GM19395 (cell line): ENCODE results near the gene GLYR1.

Experiments
- ATAC-seq: cut with Tn5 transposase; IDR thresholded peaks from one replicate; pipeline ENCODE4 v1.9.1; 2021; ENCODE audit warnings: mild to moderate bottlenecking, moderate library complexity; ENCODE audit not compliant: unreplicated experiment

The GLYR1 gene

DNA sequence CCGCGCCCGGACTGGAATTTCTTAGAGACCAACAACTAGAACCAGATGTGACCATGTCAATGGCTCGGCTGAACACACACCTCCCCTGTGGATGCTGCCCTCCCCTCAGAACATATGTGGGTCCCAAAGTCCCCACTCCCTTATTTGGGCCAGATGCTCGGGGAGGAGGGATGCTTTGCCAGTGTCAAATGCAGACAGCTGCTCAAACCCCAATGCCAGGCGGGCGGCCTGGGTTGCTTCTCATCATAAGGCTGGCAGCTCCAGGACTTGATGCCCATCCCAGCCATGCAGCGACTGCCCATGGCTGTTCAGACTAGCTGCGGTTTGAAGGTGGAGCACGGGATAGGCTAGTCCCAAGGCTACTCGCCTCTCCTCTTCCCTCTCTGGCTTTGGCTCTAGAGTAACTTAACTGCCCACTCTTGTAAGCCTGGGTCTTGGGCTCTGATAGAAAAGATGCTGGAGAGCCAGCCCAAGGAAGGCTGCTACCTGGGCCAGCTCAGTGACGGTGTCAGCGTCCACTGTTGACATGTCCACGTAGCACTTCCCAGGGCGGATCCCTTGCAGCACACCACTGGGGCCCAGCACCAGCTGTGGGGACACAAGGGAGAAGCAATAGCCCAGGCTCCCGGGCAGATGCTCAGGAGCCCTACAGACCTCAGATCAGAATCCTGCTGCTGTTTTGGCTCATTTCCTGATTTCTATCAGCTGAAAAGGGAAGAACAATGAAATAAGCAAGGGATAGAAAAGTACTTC, 33.7 kb downstream of the GLYR1 start:
- no peak for ATAC-seq

DNA sequence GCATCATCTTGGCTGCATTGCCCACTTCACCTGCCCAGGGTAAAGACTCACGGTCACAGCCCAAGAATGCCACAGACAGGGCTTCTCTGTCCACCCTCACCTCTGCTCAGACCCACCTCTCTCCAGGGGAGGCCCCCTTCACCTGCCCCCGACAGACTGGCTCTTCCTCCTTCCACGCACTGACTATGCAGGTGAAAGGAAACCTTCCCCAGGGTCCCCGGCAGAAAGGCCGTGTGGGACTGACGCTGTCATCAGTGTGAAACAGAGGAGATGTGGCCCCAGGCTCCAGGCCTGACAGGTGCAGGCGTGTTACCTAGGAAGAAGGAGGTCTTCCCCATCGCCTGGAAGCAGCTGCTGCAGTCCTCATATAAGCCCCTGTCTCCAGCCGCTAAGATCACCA, 35.3 kb downstream of the GLYR1 start:
- no peak for ATAC-seq

DNA sequence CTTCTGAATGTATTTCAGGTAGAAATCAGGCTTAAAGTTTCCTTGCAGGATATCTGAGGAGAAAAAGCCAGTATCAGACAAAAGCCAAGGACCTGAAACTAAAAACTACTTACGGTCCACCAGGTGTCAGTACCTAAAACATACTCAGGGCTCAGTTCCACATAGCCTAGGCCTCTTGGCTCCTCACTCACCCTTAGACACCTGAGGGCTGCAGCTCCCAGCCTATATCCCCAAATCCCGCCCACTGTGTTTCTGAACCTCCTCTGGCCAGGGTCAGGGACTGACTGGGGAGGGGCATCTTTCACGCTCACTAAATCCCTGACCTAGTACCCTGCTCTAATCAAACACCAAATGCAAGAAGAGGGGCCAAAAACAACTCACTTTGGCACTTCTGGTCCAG, 35.8 kb downstream of the GLYR1 start:
- ATAC-seq: no peak

DNA sequence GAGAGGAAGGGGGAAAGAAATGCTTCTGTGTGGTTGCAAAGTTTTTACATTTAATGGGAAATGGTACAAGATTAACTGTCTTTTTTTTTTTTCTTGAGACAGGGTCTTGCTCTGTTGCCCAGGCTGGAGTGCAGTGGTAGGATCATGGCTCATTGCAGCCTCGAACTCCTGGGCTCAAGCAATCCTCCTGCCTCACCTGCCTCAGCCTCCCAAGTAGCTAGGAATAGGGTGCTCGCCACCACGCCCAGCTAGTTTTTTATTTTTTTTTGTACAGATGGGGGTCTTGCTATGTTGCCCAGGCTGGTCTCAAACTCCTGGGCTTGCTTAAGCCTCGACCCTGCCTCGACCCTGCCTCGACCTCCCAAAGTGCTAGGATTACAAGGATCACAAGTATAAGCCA, 40.8 kb downstream of the GLYR1 start:
- ATAC-seq: no peak

DNA sequence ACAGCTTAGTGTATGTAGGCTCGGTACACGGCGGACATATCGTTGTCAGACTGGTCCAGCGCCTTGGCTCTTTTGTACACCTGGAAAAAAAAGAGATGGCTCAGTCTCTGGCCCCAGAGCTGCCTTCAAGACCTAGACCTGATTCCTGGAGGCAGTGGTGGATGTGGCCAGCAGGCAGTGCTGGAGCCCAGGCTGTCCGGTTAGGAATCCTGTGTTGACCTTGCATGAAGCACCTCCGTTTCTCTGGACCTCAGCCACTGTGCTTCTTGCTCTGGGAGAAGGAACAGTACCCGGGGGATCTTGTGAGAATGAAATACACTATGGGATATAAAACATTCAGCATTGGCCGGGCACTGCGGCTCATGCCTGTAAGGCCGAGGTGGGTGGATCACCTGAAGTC, 41.9 kb downstream of the GLYR1 start:
- ATAC-seq: no peak

DNA sequence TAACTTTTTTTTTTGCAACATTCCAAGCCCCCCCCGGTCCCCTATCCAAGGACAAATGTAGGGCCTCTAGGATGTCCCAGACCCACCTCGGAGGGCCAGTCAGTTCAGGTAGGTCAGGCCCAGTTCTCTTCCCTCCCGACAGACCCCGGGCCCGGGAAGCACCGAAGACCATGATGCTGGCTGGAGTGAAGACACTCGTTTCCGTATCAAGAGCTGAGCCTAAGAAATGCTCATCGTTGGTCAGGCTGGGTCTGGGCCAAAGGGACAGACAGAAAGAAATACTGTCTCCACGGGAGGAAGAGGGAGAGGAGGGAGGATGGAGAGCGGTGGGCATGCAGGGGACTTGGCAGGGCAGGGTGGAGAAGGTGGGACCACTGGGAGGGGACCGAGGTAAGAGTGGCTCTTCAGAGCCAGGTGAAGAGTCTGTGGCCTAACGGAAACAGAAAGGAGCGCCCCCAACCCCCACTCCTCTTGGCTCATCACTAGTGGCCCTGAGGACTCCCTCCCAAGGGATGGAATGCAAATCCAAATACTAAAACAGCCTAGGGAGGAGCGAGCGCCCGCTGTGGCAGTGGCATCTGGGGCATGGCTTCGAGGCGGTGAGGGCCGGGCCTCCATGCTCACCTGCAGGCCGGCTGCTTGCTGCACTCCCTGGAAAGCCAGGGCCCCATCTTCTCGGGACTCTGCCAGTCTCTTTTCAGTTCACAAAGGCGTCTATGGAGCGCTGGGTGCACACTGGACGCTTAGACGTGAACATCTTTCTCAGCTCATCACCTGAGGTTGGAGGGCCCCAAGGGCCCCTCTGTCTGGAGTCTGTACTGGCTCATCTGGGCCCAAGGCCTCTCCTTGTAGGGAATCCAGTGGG, 43.0 kb downstream of the GLYR1 start:
- ATAC-seq: no peak

DNA sequence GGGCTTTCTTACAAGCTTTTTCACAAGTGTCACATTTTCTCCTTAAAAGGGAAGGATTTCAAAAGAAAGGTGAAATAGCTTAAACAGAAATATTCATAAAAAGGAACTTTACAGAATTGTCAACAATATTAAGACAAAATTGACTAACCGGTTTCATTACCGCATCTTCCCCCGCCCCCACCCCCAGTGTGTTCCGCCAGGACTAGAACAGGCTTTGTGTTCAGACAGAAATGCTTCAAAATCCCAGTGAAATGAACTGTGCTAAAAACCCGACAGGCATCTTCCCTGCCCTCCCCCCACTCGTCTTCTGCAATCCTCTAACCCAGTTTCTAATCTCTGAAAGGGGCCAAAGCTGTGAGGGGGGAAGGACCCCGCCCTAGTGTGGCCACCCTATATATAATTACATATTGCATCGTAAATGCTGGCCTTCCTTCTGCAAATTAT, 43.7 kb downstream of the GLYR1 start:
- no peak for ATAC-seq

DNA sequence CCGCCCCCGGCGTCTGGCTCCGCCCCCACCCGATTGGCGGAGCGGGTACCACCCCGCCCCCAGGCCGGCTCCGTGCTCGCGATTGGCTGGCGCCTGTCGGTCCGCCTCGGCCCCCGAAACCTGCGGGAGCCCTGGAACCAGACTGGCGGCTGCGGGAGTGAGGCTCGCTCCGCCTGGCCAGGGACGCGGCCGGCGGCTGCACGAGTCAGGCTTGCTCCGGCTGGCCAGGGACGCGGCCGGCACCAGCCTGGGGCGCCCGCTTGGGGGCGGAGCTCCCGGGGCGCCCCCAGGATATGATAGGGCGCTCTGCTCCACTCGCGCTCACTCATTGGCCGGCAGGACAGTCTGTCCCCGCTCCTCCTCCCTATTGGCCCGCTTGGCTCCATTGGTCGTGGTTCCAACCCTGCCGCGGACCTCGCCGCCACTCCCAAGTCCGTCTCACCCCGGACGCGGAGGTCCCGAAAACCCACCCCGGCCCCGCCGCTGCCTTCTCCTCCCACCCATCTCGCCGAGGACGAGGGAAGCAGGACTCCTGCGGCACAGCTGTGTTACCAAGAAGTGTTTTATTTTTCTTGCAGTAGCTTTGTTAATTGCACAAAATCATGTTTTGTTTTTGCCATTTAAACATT, 44.3 kb downstream of the GLYR1 start:
- peak; percentile 89 for ATAC-seq

DNA sequence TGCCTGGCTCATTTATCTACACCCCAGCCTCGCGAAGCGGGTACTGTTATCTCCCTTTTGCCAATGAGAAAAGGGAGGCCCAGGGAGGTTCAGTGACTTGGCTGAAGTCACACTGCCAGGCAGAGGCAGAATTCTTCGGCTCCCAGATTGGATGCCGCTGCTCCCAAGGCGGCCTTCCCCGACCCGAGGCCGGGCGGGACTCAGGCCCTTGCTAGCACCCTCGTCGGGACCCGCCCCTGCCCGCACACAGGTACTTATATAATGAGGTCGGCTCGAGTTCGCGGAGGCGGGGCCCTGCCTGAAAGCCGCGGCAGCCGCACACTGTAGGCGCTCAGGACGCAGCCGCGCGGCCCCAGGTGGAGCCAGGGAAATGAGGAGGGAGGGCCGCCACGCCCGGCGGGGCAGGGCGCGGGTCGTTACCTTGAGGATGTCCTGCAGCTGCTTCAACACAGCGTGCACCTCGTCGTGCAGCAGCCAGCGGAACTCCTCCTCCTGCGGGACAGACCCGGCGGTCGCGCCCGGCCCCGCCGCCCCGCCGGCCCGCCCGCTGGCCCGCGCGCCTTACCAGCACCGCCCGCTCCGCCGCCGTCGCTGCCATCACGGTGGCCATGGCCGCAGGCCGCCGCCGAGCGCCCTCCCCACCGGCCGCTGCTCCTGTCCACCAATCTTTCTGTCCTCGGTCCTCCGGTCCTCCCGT, 45.0 kb downstream of the GLYR1 start, which contains the start of gene ROGDI:
TSS of gene ROGDI (minus strand) at position 672 of the 697 bp plus-strand sequence. CDS start at position 610, 62 bp downstream.
- peak; percentile 66 for ATAC-seq

DNA sequence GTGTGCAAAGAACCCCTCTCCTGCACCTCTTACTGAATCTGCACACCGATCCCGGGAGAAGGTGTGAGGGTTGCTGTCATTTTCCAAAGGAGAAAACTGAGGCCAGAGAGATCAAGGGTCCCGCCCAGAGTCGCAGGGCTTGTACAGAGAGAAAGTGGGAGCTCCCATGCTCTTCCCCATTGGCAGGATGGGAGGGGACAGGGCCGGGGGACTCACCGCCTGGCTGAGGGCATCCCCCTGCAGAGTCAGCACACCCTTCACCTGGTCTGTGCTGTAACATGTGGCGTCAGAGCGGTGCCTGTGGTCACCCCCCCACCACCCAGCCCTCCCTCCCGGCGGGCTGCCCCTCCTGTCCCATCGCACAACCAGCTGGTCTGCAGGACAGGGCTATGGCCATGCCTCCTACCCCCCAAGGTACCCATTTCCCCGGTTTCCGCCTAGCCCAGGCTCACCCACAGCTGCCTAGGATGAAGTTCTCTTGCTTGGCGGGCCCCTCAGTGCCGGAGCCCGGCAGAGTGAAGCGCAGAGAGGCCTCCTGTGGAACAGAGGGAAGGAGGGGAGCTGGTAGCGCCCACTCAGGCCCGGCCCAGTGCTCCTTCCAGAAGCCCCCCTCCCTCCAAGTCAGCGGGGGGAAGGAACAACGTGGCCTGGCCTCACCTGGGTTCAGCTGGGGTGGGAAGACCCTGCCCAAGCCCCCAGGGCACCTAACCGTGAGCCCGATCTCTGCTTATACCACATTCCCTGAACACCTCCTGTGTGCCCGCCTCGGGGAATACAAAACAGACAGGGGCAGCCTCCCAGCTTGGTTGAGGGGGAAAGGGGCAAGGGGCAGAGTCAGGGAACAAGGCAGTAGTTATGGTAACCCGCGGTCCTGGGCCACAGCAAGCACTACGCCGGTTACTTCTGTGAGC, 45.8 kb downstream of the GLYR1 start:
- ATAC-seq: no peak

DNA sequence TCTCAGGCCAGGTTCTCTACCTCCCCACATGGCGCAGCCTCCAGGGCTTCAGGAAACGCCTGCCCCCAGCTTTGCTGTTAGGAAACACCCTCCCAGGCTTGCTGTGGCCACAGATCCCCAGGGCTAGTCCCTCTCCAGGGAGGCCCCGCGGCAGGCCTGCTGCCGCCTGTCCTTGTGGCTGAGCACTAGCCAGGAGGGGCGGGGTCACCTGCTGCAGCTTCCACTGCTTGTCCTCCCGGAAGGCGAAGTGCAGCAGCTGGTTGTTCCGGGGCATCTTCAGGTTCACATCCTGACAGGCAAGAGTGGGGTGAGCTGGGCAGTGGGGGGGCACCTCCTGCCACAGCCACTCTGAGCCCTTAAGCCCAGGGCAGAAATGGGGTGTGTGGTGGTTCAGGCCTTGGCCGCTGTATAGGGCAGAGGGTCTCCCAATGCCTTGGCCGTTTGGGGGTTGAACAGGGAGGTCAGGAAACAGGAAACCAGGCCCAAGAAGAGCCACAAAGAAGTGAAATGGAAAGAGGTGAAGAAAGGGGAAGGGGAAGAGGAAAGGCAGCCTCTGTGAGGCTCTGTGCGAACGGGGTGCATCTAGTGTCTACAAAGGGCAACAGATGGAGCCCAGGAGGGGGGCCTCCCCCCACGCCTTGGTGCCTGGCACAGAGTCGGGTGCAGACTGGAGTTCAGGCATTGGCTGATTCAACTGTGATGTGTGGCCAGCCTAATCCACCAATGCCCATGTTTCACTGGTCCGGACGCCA, 46.6 kb downstream of the GLYR1 start:
- ATAC-seq: no peak

DNA sequence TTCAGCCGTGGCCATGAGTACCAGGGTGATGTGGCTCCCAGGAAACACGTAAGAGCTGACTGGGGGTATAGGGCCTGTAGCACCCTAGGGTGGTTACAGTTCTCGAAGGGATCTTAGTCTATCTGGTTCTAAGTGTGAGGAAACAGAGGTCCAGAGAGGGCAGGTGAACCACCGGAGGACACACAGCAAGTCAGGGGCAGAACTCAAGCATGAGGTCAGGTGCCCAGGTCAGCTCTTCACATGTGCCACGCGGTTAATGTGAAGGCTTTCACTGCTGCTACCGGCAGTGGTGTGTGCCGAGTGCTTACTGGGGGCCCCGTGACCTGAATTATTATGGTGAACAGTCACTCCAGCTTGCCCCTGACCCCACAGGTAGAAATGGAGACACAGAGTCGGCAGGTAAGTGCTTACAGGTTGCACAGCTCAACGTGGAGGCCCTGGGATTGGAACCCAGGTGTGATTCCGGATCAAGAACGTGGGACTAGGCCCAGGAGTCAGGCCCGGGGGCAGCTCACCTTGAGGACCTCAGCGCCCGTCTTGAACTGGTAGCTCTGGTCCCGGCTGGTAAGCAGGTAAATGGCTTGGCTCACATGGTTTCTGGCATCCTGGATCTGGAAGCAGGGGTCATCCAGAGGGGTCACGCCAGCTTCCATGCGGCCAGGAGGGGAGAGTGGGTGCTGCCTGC, 47.8 kb downstream of the GLYR1 start:
- ATAC-seq: no peak

DNA sequence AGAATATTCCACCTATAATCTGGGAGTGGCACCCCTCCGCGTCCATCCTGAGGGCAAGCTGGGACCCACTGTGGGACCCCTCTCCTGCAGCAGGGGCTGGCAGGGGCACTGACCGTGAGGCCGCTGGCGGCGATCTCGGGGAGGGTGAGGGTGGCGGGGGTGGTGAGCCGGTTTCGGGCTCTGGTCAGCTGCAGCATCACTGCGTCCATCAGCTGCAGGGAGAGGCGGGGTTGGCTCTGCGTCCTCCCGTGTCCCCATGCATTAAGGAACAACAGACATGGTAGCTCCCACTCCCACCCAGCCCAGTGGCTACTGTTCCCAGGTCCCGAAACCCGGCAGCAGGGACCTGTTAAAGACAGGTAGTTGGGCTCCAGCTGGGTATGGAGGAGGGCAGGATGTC, 48.6 kb downstream of the GLYR1 start:
- no peak for ATAC-seq

DNA sequence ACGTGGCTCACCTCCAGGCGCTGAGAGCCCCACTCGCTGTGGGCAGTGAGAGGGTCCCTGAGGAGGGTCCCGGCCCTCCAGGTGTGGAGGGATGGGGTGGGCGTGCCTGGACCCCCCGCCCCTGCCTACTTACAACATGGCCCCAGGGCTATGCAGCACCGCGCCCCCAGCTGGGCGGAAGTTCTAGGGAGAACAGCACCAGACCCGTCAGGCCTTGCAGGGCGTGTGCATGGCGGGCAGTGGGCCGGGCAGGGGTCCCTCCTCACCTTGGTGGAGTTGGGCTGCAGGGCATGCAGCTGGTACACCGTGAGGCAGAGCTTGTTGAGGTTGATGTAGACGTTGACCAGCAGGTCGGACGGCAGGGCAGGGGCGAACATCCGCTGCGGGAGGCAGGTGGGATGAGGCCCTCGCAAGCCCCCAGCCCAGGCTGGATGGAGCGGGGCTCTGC, 49.3 kb downstream of the GLYR1 start:
- ATAC-seq: no peak

DNA sequence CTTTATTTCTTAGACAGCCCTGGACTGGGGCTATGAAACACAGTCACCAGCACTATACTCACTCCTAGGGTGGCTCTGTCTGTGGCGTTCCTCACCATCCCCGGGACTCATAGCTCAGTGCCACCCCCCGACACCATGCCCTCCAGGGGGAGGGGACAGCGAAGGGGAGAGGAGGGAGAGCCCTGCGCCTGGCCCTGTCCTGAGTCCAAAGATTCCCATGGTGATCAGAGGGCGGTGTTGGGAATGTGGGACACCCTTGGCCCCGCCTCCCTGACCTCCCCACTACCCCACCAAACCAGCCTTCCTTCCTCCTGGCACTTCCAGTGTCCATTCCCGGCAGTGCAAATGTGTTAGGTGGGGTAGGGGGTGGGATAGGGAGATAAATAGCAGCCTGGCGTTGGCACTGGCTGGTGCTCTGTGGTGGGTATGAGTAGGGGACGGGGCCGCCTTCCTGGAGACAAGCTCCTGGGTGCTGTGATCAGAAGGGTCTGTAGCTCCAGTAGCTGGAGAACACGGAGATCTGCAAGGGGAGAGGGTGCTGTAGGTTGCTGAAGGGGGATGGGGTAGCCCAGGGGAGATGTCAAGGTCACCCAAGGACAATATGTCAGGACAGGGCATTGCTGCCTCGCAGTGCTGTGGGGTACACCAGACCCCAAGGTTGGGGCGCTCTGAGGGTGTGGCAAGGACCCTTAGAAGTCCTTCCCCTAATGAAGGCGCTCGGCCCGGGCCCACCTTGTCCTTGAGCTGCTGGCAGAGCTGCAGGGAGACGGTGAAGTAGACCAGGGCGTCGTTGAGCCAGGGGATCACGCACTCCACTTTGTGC, 49.9 kb downstream of the GLYR1 start:
- ATAC-seq: no peak

DNA sequence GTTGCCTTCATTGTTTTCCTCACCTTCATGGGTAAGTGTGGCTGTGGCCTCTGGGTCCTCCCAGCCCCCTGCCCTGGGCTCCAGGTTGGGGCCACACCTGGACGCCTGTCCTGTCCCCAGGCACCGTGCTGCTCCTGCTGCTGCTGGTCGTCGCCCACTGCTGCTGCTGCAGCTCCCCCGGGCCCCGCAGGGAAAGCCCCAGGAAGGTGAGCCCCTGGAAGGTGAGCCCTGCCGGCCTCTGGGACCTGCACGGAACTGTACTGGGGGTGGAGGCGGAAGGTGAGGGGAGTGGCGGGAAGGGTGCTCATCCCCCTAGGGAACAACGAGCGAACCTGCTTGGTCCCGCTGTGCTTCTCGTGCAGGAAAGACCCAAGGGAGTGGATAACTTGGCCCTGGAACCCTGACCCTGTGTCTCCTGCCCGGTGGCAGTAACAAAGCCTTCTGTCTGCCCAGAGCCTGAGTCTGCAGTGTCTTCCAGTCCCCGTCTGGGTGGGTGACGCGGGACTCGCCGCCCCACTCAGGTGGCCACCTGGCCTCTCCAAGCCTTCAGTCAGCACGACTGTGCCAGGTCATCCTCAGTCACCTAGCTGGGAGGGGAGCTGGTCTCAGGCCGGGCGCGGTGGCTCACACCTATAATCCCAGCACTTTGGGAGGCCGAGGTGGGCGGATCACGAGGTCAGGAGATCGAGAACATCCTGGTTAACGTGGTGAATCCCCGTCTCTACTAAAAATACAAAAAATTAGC, 51.1 kb downstream of the GLYR1 start:
- ATAC-seq: no peak
